Common myeloid progenitor, CD34-positive (primary cell): ENCODE data around the gene MASP2.

Source experiments
- CTCF ChIA-PET: fragments of 350-600 bp; sonication (Branson Sonifier 250); formaldehyde crosslinking; loops from one replicate; lab custom pipeline; 2021; ENCODE audit warnings: antibody characterized with exemption; lab: Charles Lee
- POLR2A ChIA-PET: fragments of 350-600 bp; sonication (Branson Sonifier 250); formaldehyde crosslinking; loops from one replicate; lab custom pipeline; 2021; ENCODE audit warnings: antibody characterized with exemption; lab: Charles Lee
- DNase-seq, 3 donors: peaks; one replicate each; pipeline versions ENCODE4 v3.0.0 to v3.0.0-alpha.2; 2013
- H3K27ac ChIP-seq, 2 experiments: 1 replicate in 1 of 2; 2 replicates in 1 of 2; pipeline ENCODE4 v1.7.0; 2013; ENCODE audit warnings: inconsistent platforms in 2 of 2, low read length in 2 of 2, mild to moderate bottlenecking in 2 of 2, low read depth in 1 of 2, moderate library complexity in 1 of 2; ENCODE audit not compliant: severe bottlenecking in 2 of 2, insufficient read depth in 1 of 2, poor library complexity in 1 of 2
- H3K27me3 ChIP-seq, 5 experiments: replicated peaks in 2 of 5; 1 replicate in 3 of 5; 2 replicates in 2 of 5; pipeline versions ENCODE4 v1.6.1 to v1.7.0; 2013; ENCODE audit warnings: low read length in 4 of 5, mild to moderate bottlenecking in 2 of 5, moderate library complexity in 2 of 5, inconsistent platforms in 1 of 5; ENCODE audit not compliant: insufficient read depth in 5 of 5, control insufficient read depth in 4 of 5
- H3K36me3 ChIP-seq, 4 experiments: 1 replicate in 2 of 4; 2 replicates in 2 of 4; pipeline versions ENCODE4 v1.6.1 to v1.7.0; 2013; ENCODE audit warnings: low read length in 3 of 4, control low read depth in 1 of 4, mild to moderate bottlenecking in 1 of 4; ENCODE audit not compliant: control insufficient read depth in 4 of 4, insufficient read depth in 4 of 4
- H3K4me1 ChIP-seq, 4 experiments: 1 replicate in 3 of 4; 2 replicates in 1 of 4; pipeline versions ENCODE4 v1.6.1 to v1.7.1; 2013; ENCODE audit warnings: low read length in 3 of 4, mild to moderate bottlenecking in 3 of 4, control low read depth in 1 of 4, inconsistent platforms in 1 of 4, moderate library complexity in 1 of 4; ENCODE audit not compliant: control insufficient read depth in 4 of 4, insufficient read depth in 4 of 4; ENCODE audit errors: control extremely low read depth in 1 of 4
- H3K4me3 ChIP-seq, 7 experiments: 1 replicate in 4 of 7; 2 replicates in 3 of 7; pipeline versions ENCODE4 v1.5.1 to v1.7.0; 2013; ENCODE audit warnings: mild to moderate bottlenecking in 7 of 7, low read length in 6 of 7, moderate library complexity in 6 of 7, inconsistent platforms in 2 of 7, low read depth in 2 of 7, control low read depth in 1 of 7; ENCODE audit not compliant: insufficient read depth in 4 of 7, control insufficient read depth in 1 of 7; ENCODE audit errors: extremely low read depth in 1 of 7
- H3K9me3 ChIP-seq, 5 experiments: 1 replicate in 4 of 5; 2 replicates in 1 of 5; pipeline versions ENCODE4 v1.6.1 to v1.7.1; 2013; ENCODE audit warnings: low read length in 4 of 5, mild to moderate bottlenecking in 2 of 5, inconsistent platforms in 1 of 5, low read depth in 1 of 5, moderate library complexity in 1 of 5; ENCODE audit not compliant: control insufficient read depth in 4 of 5, insufficient read depth in 2 of 5; ENCODE audit errors: control extremely low read depth in 1 of 5
- WGBS: methylation state at CpG from one replicate; pipeline ENCODE4 v1.1.5; 2013; ENCODE audit not compliant: insufficient coverage; 5-methylcytosine and 5-hydroxymethylcytosine counted together

Gene MASP2

DNA sequence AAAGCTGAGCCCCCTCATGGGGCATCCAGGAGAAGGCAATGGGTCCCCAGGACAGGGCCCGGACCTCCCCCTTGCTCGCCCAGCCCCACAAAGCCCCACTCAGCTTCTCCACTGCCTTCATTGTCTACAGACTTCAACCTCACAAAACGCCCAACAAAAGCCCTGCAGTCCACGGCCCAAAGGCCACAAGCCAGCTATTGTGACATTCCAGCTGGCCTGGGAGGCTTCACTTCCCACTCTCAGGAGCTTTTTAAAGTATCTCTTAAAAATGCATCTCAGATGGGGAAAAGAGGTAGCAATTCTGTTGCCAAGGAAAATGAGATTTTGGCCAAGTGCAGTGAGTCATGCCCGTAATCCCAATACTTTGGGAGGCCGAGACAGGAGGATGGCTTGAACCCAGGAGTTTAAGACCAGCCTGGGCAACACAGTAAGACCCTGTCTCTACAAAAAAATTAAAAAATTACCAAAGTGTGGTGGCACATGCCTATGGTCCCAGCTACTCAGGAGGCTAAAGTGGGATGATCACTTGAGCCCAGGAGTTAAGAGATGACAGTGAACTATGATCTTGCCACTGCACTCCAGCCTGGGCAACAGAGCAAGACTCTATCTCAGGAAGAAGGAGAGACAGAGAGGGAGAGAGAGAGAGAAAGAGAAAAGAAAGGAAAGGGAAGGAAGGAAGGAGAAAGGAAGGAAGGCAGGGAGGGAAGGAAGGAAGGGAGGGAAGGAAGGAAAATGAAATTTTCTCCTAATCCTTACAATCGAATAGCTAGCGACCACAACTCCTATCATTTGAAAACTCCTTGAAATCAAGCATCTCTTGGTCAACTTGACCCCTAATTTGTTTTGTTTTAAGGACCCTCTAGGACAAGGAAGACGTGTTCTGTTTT lies 66.0 kb downstream of the MASP2 start:
- POLR2A ChIA-PET = no interaction called here

DNA sequence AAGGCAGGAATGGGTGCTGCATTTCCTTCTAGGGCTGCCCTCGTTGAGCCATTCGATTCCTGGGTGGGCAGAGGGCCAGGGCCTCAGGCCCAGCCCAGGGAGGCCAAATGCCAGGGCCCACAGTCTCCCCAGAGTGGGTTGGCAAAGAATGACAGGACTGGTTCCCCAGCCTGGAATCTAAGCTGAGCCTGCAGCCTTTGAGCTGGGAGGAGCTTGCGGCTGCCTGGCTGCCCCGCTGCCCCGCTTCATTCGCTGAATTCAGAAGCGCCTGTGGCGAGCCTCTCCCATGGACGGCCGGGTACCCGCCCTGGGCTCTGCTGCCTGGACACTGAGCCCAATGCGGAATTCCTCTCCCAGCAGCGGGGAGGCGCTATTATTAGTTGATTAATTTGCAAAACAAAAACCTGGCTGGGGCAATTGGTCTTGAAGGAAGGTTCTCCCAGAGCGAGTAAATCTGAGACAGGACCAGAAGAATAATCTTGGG lies 66.9 kb downstream of the MASP2 start:
- peaks cover 0 to 11% (median 4%) of the 10 kb centered on the region in 4 experiments for H3K4me1 ChIP-seq
- CTCF ChIA-PET = interaction anchor here (1.1 kb wide), 1 partner anchor 15 kb away, joined by 3 read pairs; no protein-coding TSS in a partner anchor
- H3K27me3 ChIP-seq = peaks cover 0 to 24% (median 2%) of the 10 kb centered on the region in 5 experiments
- no peaks in the 10 kb centered on the region for H3K36me3 ChIP-seq
- POLR2A ChIA-PET = no interaction called here
- 35% methylated on average over 12 of the region's 15 CpGs for WGBS
- no peaks in the 10 kb centered on the region for H3K9me3 ChIP-seq
- DNase-seq = peak in 2 of 3 donors; percentile 37 to 47
- H3K4me3 ChIP-seq = peak overlapping the region in 2 of 7 experiments; percentile 6 to 37
- H3K27ac ChIP-seq = no peak overlapping the region

More for the DNA sequence above, 66.0 kb downstream of the MASP2 start:
- Histone ChIP-seq H3K9me3 (no peaks in the 10 kb centered on the region), H3K36me3 (no peaks in the 10 kb centered on the region), H3K4me1 (peaks cover 0 to 11% (median 4%) of the 10 kb centered on the region in 4 experiments), H3K4me3 (no peak overlapping the region), H3K27me3 (peaks cover 0 to 24% (median 2%) of the 10 kb centered on the region in 5 experiments), H3K27ac (no peak overlapping the region)
- WGBS = 90% methylated on average over 7 of the region's 9 CpGs
- no peak for DNase-seq
- CTCF ChIA-PET = interaction anchor here (0.7 to 1.4 kb wide), 2 partner anchors 10 to 18 kb away, joined by 3 to 4 read pairs; no protein-coding TSS in a partner anchor

DNA sequence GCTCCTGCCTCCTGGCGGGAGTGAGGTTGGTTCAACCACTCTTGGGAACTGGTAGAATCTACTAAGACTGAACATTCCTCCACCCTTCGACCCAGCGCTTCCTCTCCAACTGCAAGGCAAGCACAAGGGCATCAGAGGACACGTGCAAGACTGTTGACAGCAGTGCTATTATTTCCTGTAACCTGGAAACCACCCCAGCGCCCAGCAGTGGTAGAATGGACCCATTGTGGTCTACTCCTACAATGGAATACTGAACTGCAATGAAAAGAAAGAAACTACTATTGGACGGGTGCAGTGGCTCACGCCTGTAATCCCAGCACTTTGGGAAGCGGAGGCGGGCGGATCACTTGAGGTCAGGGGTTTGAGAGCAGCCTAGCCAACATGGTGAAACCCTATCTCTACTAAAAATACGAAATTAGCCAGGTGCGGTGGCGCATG lies 67.5 kb downstream of the MASP2 start:
- peaks cover 0 to 24% (median 2%) of the 10 kb centered on the region in 5 experiments for H3K27me3 ChIP-seq
- CTCF ChIA-PET = interaction anchor here (1.0 to 1.1 kb wide), 2 partner anchors 14 to 15 kb away, joined by 3 read pairs; no protein-coding TSS in a partner anchor
- H3K36me3 ChIP-seq = no peaks in the 10 kb centered on the region
- H3K4me3 ChIP-seq = no peak overlapping the region
- peaks cover 0 to 11% (median 4%) of the 10 kb centered on the region in 4 experiments for H3K4me1 ChIP-seq
- no peaks in the 10 kb centered on the region for H3K9me3 ChIP-seq
- DNase-seq = peak in 2 of 3 donors; percentile 43 to 58
- 76% methylated on average over 10 of the region's 13 CpGs for WGBS
- no peak overlapping the region for H3K27ac ChIP-seq
- POLR2A ChIA-PET = no interaction called here

DNA sequence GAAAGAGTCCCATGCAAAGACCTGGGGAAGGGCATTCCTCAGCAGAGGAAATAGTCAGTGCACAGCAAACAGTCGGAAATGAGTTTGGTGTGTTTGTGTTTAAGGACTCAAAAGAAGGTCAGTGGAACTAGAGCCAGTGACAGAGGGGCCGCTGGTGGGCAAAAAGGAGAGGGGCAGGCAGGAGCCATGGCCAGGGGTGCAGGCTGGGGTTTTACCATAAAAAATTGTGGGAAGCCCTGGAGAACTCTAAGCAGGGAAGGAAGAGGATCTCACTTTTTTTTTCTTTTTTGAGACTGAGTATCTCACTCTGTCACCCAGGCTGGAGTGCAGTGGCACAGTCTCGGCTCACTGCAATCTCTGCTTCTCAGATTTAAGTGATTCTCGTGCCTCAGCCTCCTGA lies 68.3 kb downstream of the MASP2 start:
- H3K36me3 ChIP-seq = no peaks in the 10 kb centered on the region
- no peak overlapping the region for H3K4me3 ChIP-seq
- H3K27me3 ChIP-seq = peaks cover 0 to 24% (median 2%) of the 10 kb centered on the region in 5 experiments
- no peak for DNase-seq
- WGBS = 69% methylated on average over 4 of the region's 4 CpGs
- H3K4me1 ChIP-seq = peaks cover 0 to 11% (median 4%) of the 10 kb centered on the region in 4 experiments
- ChIA-PET CTCF (interaction anchor here (0.6 to 1.1 kb wide), 3 partner anchors 13 to 315 kb away, joined by 3 read pairs; no protein-coding TSS in a partner anchor), POLR2A (no interaction called here)
- no peak overlapping the region for H3K27ac ChIP-seq
- no peaks in the 10 kb centered on the region for H3K9me3 ChIP-seq
